Osteoblast (primary cell): ENCODE measurements around the gene LRRC25. TPM values are rescaled to one million over a fixed set of nuclear protein-coding genes. Genes with fewer than 3 reads are reported as not detected.

ENCODE experiments used
- DNase-seq: peaks from one replicate; pipeline ENCODE4 v3.0.0; 2011; ENCODE audit warnings: low spot score, mixed read lengths; ENCODE audit not compliant: insufficient read length; ENCODE audit errors: missing footprints
- H2AFZ ChIP-seq: 2 replicates; pipeline ENCODE4 v1.6.0; 2011; ENCODE audit warnings: mild to moderate bottlenecking, low read length
- H3K27ac ChIP-seq: 2 replicates; pipeline ENCODE4 v1.5.1; 2011; ENCODE audit warnings: mild to moderate bottlenecking, low read depth, low read length, moderate library complexity
- H3K27me3 ChIP-seq: 2 replicates; pipeline ENCODE4 v1.6.0; 2012; ENCODE audit warnings: mild to moderate bottlenecking, control low read depth, inconsistent platforms, low read length, moderate library complexity; ENCODE audit not compliant: insufficient read depth
- H3K36me3 ChIP-seq: 2 replicates; pipeline ENCODE4 v1.5.1; 2011; ENCODE audit warnings: mild to moderate bottlenecking, low read length, control low read depth, moderate library complexity; ENCODE audit not compliant: insufficient read depth
- H3K4me1 ChIP-seq: 2 replicates; pipeline ENCODE4 v1.5.1; 2011; ENCODE audit warnings: mild to moderate bottlenecking, low read length, control low read depth, moderate library complexity; ENCODE audit not compliant: insufficient read depth
- H3K4me2 ChIP-seq: 2 replicates; pipeline ENCODE4 v1.6.0; 2011; ENCODE audit warnings: mild to moderate bottlenecking, low read length; ENCODE audit not compliant: insufficient read depth
- H3K4me3 ChIP-seq: fragments of 200-600 bp; sonication (generic); 3 replicates; pipeline ENCODE4 v1.5.1; 2012; ENCODE audit warnings: mild to moderate bottlenecking, low read length, inconsistent platforms; ENCODE audit not compliant: insufficient read depth
- H3K79me2 ChIP-seq: 2 replicates; pipeline ENCODE4 v1.6.0; 2012; ENCODE audit warnings: mild to moderate bottlenecking, low read length, control low read depth, inconsistent platforms; ENCODE audit not compliant: insufficient read depth
- H3K9me3 ChIP-seq: 2 replicates; pipeline ENCODE4 v1.5.1; 2011; ENCODE audit warnings: low read depth, low read length, control low read depth
- H4K20me1 ChIP-seq: 2 replicates; pipeline ENCODE4 v1.6.0; 2012; ENCODE audit warnings: mild to moderate bottlenecking, low read length, control low read depth; ENCODE audit not compliant: insufficient read depth
- CTCF ChIP-seq: IDR thresholded peaks from 2 replicates; pipeline ENCODE4 v1.5.1; 2011; ENCODE audit warnings: mild to moderate bottlenecking, low read depth, low read length, moderate library complexity; ENCODE audit errors: extremely low read depth
- total RNA-seq: library from RNA; depleted of rRNA; stranded (reverse); fragments of >200 nt; gene quantifications from 2 replicates; pipeline ENCODE4 v1.2.3, GENCODE V29; 2012

The LRRC25 gene
- total RNA-seq, 1 donor = 1.1 TPM

- peaks cover 27% of the 10 kb centered on the region for H4K20me1 ChIP-seq
- DNase-seq = peak; percentile 86
- H3K36me3 ChIP-seq = no peaks in the 10 kb centered on the region
- peaks cover 41% of the 10 kb centered on the region for H3K79me2 ChIP-seq
- TF ChIP-seq CTCF = no peak
- peak overlapping the region; percentile 69 for H3K27ac ChIP-seq
- peak overlapping the region; percentile 85 for H3K4me2 ChIP-seq
- no peaks in the 10 kb centered on the region for H3K27me3 ChIP-seq
- peak overlapping the region; percentile 48 for H3K4me3 ChIP-seq
- no peaks in the 10 kb centered on the region for H3K9me3 ChIP-seq
- H2AFZ ChIP-seq = no peak overlapping the region
- H3K4me1 ChIP-seq = peaks cover 57% of the 10 kb centered on the region
These were observed 20.6 kb upstream of the LRRC25 start for GRCh38 chr19:18418029-18418482.

- Histone ChIP-seq H4K20me1 (peaks cover 21% of the 10 kb centered on the region), H3K4me1 (peaks cover 57% of the 10 kb centered on the region), H3K79me2 (peaks cover 35% of the 10 kb centered on the region), H3K9me3 (no peaks in the 10 kb centered on the region), H3K36me3 (no peaks in the 10 kb centered on the region), H3K27ac (peak overlapping the region; percentile 84), H2AFZ (peak overlapping the region; percentile 77), H3K4me2 (peak overlapping the region; percentile 85), H3K4me3 (peak overlapping the region; percentile 70), H3K27me3 (no peaks in the 10 kb centered on the region)
- no peak for TF ChIP-seq CTCF
- DNase-seq = peak; percentile 98
These were observed 20.0 kb upstream of the LRRC25 start for GRCh38 chr19:18417250-18418028.

GRCh38 chr19:18416778-18417249 lies 19.4 kb upstream of the LRRC25 start:
- Histone ChIP-seq H4K20me1 (peaks cover 15% of the 10 kb centered on the region), H3K27me3 (no peaks in the 10 kb centered on the region), H3K4me1 (peaks cover 57% of the 10 kb centered on the region), H3K27ac (peak overlapping the region; percentile 84), H3K9me3 (no peaks in the 10 kb centered on the region), H2AFZ (peak overlapping the region; percentile 77), H3K4me3 (peak overlapping the region; percentile 70), H3K79me2 (peaks cover 29% of the 10 kb centered on the region), H3K4me2 (peak overlapping the region; percentile 85), H3K36me3 (no peaks in the 10 kb centered on the region)
- peak; percentile 99 for DNase-seq
- TF ChIP-seq CTCF = no peak

GRCh38 chr19:18415178-18415867 lies 17.9 kb upstream of the LRRC25 start:
- Histone ChIP-seq H3K4me3 (peak overlapping the region; percentile 65), H3K4me2 (peak overlapping the region; percentile 81), H3K27ac (peak overlapping the region; percentile 84), H3K4me1 (peaks cover 51% of the 10 kb centered on the region), H3K36me3 (no peaks in the 10 kb centered on the region), H2AFZ (peak overlapping the region; percentile 87), H3K79me2 (peaks cover 14% of the 10 kb centered on the region), H3K27me3 (no peaks in the 10 kb centered on the region), H4K20me1 (peaks cover 3% of the 10 kb centered on the region), H3K9me3 (no peaks in the 10 kb centered on the region)
- TF ChIP-seq CTCF = no peak
- DNase-seq = peak; percentile 94
